ENCODE results near the gene RBBP6.

RBBP6 gene

GRCh38 chr16:24538756-24539294 lies 541 bp upstream of the RBBP6 start:
- H3K27me3 ChIP-seq (ENCODE audit: insufficient read depth, poor library complexity, severe bottlenecking) = no peaks in the 10 kb centered on the region
- DNase-seq (ENCODE audit: low read depth in 1 of 2, low spot score in 1 of 2) = peak in 1 of 2 experiments; percentile 77
- no peak for TF ChIP-seq SPI1 (IDR thresholded peaks at IDR 0.05; ENCODE audit: borderline replicate concordance, low read depth)
- TF ChIP-seq POLR2AphosphoS5 (IDR thresholded peaks at IDR 0.05; ENCODE audit: low read depth) = no peak
- TF ChIP-seq CTCF (IDR thresholded peaks at IDR 0.05; ENCODE audit: insufficient read depth, low read length) = no peak
- TF ChIP-seq GABPA (IDR thresholded peaks at IDR 0.05; ENCODE audit: low read depth) = no peak
- TF ChIP-seq REST (IDR thresholded peaks at IDR 0.05; ENCODE audit: insufficient replicate concordance, low read depth) = no peak
- peak overlapping the region; percentile 57 for H3K4me3 ChIP-seq (replicated peaks; ENCODE audit: insufficient read depth, low read length)
- H3K27ac ChIP-seq (replicated peaks) = peak overlapping the region; percentile 99

- H3K27me3 ChIP-seq (ENCODE audit: insufficient read depth, poor library complexity, severe bottlenecking) = no peaks in the 10 kb centered on the region
- TF ChIP-seq SPI1 (IDR thresholded peaks at IDR 0.05; ENCODE audit: borderline replicate concordance, low read depth) (peak; percentile 38; the same call in 1 of the 2 replicates), POLR2AphosphoS5 (IDR thresholded peaks at IDR 0.05; ENCODE audit: low read depth) (no peak; the same call in 1 of the 2 replicates)
- peak; percentile 35 to 38 for DNase-seq (ENCODE audit: low read depth in 1 of 2, low spot score in 1 of 2)
- H3K27ac ChIP-seq (replicated peaks) = peak overlapping the region; percentile 99
- peak overlapping the region; percentile 88 for H3K4me3 ChIP-seq (replicated peaks; ENCODE audit: insufficient read depth, low read length)
Measured at GRCh38 chr16:24539850-24540601, 660 bp downstream of the RBBP6 start.

GRCh38 chr16:24540602-24541210 lies 1.3 kb downstream of the RBBP6 start:
- peak in 1 of 2 experiments; percentile 29 for DNase-seq (ENCODE audit: low read depth in 1 of 2, low spot score in 1 of 2)
- peak overlapping the region; percentile 99 for H3K27ac ChIP-seq (replicated peaks)
- peak overlapping the region; percentile 88 for H3K4me3 ChIP-seq (replicated peaks; ENCODE audit: insufficient read depth, low read length)
- H3K27me3 ChIP-seq (ENCODE audit: insufficient read depth, poor library complexity, severe bottlenecking) = no peaks in the 10 kb centered on the region
- TF ChIP-seq GABPA (IDR thresholded peaks at IDR 0.05; ENCODE audit: low read depth) = no peak
- TF ChIP-seq CTCF (IDR thresholded peaks at IDR 0.05; ENCODE audit: insufficient read depth, low read length) = no peak

- H3K27ac ChIP-seq (replicated peaks) = peak overlapping the region; percentile 99; the same call in 1 of the 2 replicates
- H3K4me3 ChIP-seq (replicated peaks; ENCODE audit: insufficient read depth, low read length) = peak overlapping the region; percentile 88
- DNase-seq (ENCODE audit: low read depth in 1 of 2, low spot score in 1 of 2) = no peak
- H3K27me3 ChIP-seq (ENCODE audit: insufficient read depth, poor library complexity, severe bottlenecking) = no peaks in the 10 kb centered on the region
- no peak for TF ChIP-seq POLR2AphosphoS5 (IDR thresholded peaks at IDR 0.05; ENCODE audit: low read depth)
Measured at GRCh38 chr16:24541233-24541933, 2.0 kb downstream of the RBBP6 start.

GRCh38 chr16:24543949-24544348 lies 4.6 kb downstream of the RBBP6 start:
- no peak overlapping the region for H3K4me3 ChIP-seq (replicated peaks; ENCODE audit: insufficient read depth, low read length)

More at GRCh38 chr16:24543949-24544348, 4.6 kb downstream of the RBBP6 start:
- Histone ChIP-seq H3K27me3 (ENCODE audit: insufficient read depth, poor library complexity, severe bottlenecking) (no peaks in the 10 kb centered on the region), H3K27ac (replicated peaks) (no peak overlapping the region)
- DNase-seq (ENCODE audit: low read depth in 1 of 2, low spot score in 1 of 2) = no peak
- TF ChIP-seq POLR2AphosphoS5 (IDR thresholded peaks at IDR 0.05; ENCODE audit: low read depth) (no peak), CTCF (IDR thresholded peaks at IDR 0.05; ENCODE audit: insufficient read depth, low read length) (no peak), SPI1 (IDR thresholded peaks at IDR 0.05; ENCODE audit: borderline replicate concordance, low read depth) (no peak), GABPA (IDR thresholded peaks at IDR 0.05; ENCODE audit: low read depth) (no peak), REST (IDR thresholded peaks at IDR 0.05; ENCODE audit: insufficient replicate concordance, low read depth) (no peak)

Data from HL-60 (cell line).